Bronchial epithelial cell (primary cell): ENCODE results near the gene TBL1X. TPM values are rescaled to one million over a fixed set of nuclear protein-coding genes. Genes with fewer than 3 reads are reported as not detected.

Experiments used
- DNase-seq: peaks from one replicate; pipeline ENCODE4 v3.0.0-alpha.2; 2010; ENCODE audit warnings: low read depth
- FAIRE-seq: peaks from 2 replicates; lab custom pipeline; 2011; peaks lifted over from hg19 to GRCh38; lab: Jason Lieb, UNC
- H3K27me3 ChIP-seq: 2 replicates; pipeline ENCODE4 v1.5.1; 2011; ENCODE audit warnings: low read length; ENCODE audit not compliant: control insufficient read depth, insufficient read depth
- H3K36me3 ChIP-seq: 2 replicates; pipeline ENCODE4 v1.5.1; 2011; ENCODE audit warnings: low read length; ENCODE audit not compliant: control insufficient read depth, insufficient read depth
- H3K4me3 ChIP-seq: 2 replicates; pipeline ENCODE4 v1.5.1; 2011; ENCODE audit warnings: mild to moderate bottlenecking, low read depth, low read length, control low read depth
- CTCF ChIP-seq: IDR thresholded peaks from 2 replicates; pipeline ENCODE4 v1.5.1; 2011; ENCODE audit warnings: mild to moderate bottlenecking, moderate library complexity, low read length, control low read depth, inconsistent platforms; ENCODE audit not compliant: insufficient read depth, severe bottlenecking
- total RNA-seq: library from RNA; depleted of rRNA; stranded (reverse); fragments of >200 nt; gene quantifications from 2 replicates; pipeline ENCODE4 v1.2.1, GENCODE V29; 2014

The TBL1X gene
- total RNA-seq, 1 donor from 2014 or later: 14.2 TPM

GRCh38 chrX:9611436-9612145 lies 146.7 kb downstream of the TBL1X start:
- no peak for DNase-seq
- no peak overlapping the region for H3K4me3 ChIP-seq
- TF ChIP-seq CTCF: no peak
- H3K36me3 ChIP-seq: no peaks in the 10 kb centered on the region
- H3K27me3 ChIP-seq: no peaks in the 10 kb centered on the region
- FAIRE-seq: peak; percentile 62

GRCh38 chrX:9612146-9612505 lies 147.3 kb downstream of the TBL1X start:
- Histone ChIP-seq H3K27me3 (no peaks in the 10 kb centered on the region), H3K4me3 (no peak overlapping the region), H3K36me3 (no peaks in the 10 kb centered on the region)
- FAIRE-seq (no peak), DNase-seq (no peak)
- TF ChIP-seq CTCF: no peak

- no peak for TF ChIP-seq CTCF
- H3K4me3 ChIP-seq: no peak overlapping the region
- no peaks in the 10 kb centered on the region for H3K27me3 ChIP-seq
- no peaks in the 10 kb centered on the region for H3K36me3 ChIP-seq
- DNase-seq: peak; percentile 44
- FAIRE-seq: no peak
Measured at GRCh38 chrX:9614016-9614415, 149.2 kb downstream of the TBL1X start.

GRCh38 chrX:9619133-9619532 lies 154.3 kb downstream of the TBL1X start:
- Histone ChIP-seq H3K36me3 (no peaks in the 10 kb centered on the region), H3K4me3 (no peak overlapping the region), H3K27me3 (no peaks in the 10 kb centered on the region)
- no peak for FAIRE-seq
- no peak for DNase-seq
- TF ChIP-seq CTCF: no peak

- DNase-seq (no peak), FAIRE-seq (no peak)
- Histone ChIP-seq H3K27me3 (no peaks in the 10 kb centered on the region), H3K36me3 (no peaks in the 10 kb centered on the region), H3K4me3 (no peak overlapping the region)
- no peak for TF ChIP-seq CTCF
Measured at GRCh38 chrX:9619581-9619980, 154.7 kb downstream of the TBL1X start.

- Histone ChIP-seq H3K4me3 (no peak overlapping the region), H3K36me3 (no peaks in the 10 kb centered on the region), H3K27me3 (no peaks in the 10 kb centered on the region)
- TF ChIP-seq CTCF: no peak
- DNase-seq (no peak), FAIRE-seq (no peak)
Measured at GRCh38 chrX:9622128-9622527, 157.3 kb downstream of the TBL1X start.
